Mesenteric fat pad (tissue), 1 donor: ENCODE measurements around the gene RPTOR. TPM values are rescaled to one million over a fixed set of nuclear protein-coding genes. Genes with fewer than 3 reads are reported as not detected.
"Not testable (repeated sequence)": the region's sequence is repeated elsewhere in the genome, so short reads cannot be mapped to it uniquely, and the experiment has no call there.

ENCODE experiments used
- DNase-seq: peaks from one replicate; pipeline ENCODE4 v3.0.0-alpha.2; 2020; ENCODE audit warnings: low spot score
- total RNA-seq: library from RNA; stranded (reverse); fragmentation: NEBNext Ultra II Directional; extraction: Animal tissue kit (Norgen Biotek cat#: 25700); gene quantifications from one replicate; pipeline ENCODE4 v1.2.1, GENCODE V29; 2021
- donor health status: DM: yes; HTN: yes; CAD: no.

Gene RPTOR
- total RNA-seq, 1 donor from 2014 or later = 31.6 TPM

GRCh38 chr17:80758481-80759376 is 214.1 kb downstream of the RPTOR start:
- DNase-seq = peak; percentile 43

GRCh38 chr17:80759377-80759673 is 214.7 kb downstream of the RPTOR start:
- DNase-seq = no peak

GRCh38 chr17:80760511-80760911 is 215.9 kb downstream of the RPTOR start:
- peak; percentile 80 for DNase-seq

GRCh38 chr17:80761110-80761871 is 216.7 kb downstream of the RPTOR start:
- DNase-seq = peak; percentile 65

GRCh38 chr17:80762076-80762475 is 217.4 kb downstream of the RPTOR start:
- peak; percentile 83 for DNase-seq

GRCh38 chr17:80763293-80763867 is 218.7 kb downstream of the RPTOR start:
- peak; percentile 6 for DNase-seq

- DNase-seq = not testable (repeated sequence)
These were observed 220.0 kb downstream of the RPTOR start for GRCh38 chr17:80764627-80765145.

GRCh38 chr17:80765241-80765961 is 220.8 kb downstream of the RPTOR start:
- peak; percentile 69 for DNase-seq

- peak; percentile 11 for DNase-seq
These were observed 221.7 kb downstream of the RPTOR start for GRCh38 chr17:80766290-80766855.

GRCh38 chr17:80768389-80768788 is 223.8 kb downstream of the RPTOR start:
- DNase-seq = peak; percentile 28

- peak; percentile 81 for DNase-seq
These were observed 224.3 kb downstream of the RPTOR start for GRCh38 chr17:80768936-80769335.

- peak; percentile 55 for DNase-seq
These were observed 224.9 kb downstream of the RPTOR start for GRCh38 chr17:80769516-80769915.

- peak; percentile 89 for DNase-seq
These were observed 225.4 kb downstream of the RPTOR start for GRCh38 chr17:80769936-80770625.

GRCh38 chr17:80770881-80771611 is 226.4 kb downstream of the RPTOR start:
- peak; percentile 53 for DNase-seq

- DNase-seq = peak; percentile 71
These were observed 227.0 kb downstream of the RPTOR start for GRCh38 chr17:80771612-80772005.

GRCh38 chr17:80772906-80773242 is 228.2 kb downstream of the RPTOR start:
- peak; percentile 51 for DNase-seq

- DNase-seq = peak; percentile 84
These were observed 228.8 kb downstream of the RPTOR start for GRCh38 chr17:80773243-80773991.

GRCh38 chr17:80774146-80774545 is 229.5 kb downstream of the RPTOR start:
- peak; percentile 60 for DNase-seq
